ENCODE measurements around the gene PDE5A.
"Not testable (repeated sequence)": the region's sequence is repeated elsewhere in the genome, so short reads cannot be mapped to it uniquely, and the experiment has no call there.

- TF ChIP-seq POLR2A, CTCF (IDR thresholded peaks at IDR 0.05): not testable (repeated sequence)
Measured at GRCh38 chr4:119470021-119470736, 158.4 kb downstream of the PDE5A start.
